Esophagus squamous epithelium (tissue), 4 donors: ENCODE data around the gene SLC50A1.

Experiments
- CTCF ChIP-seq, 6 experiments: fragments of 450-650 bp in 4 of 6; fragments of 200-600 bp in 2 of 6; sonication (generic) in 2 of 6; IDR thresholded peaks; one replicate each; pipeline ENCODE4 v1.5.1; 2016 to 2019; ENCODE audit warnings: antibody characterized with exemption in 6 of 6, mild to moderate bottlenecking in 4 of 6, moderate library complexity in 4 of 6
- POLR2A ChIP-seq, 4 donors: fragments of 450-650 bp; IDR thresholded peaks; one replicate each; pipeline ENCODE4 v1.6.1; 2017; ENCODE audit warnings: antibody characterized with exemption in 4 of 4, mild to moderate bottlenecking in 4 of 4, moderate library complexity in 3 of 4

DNA sequence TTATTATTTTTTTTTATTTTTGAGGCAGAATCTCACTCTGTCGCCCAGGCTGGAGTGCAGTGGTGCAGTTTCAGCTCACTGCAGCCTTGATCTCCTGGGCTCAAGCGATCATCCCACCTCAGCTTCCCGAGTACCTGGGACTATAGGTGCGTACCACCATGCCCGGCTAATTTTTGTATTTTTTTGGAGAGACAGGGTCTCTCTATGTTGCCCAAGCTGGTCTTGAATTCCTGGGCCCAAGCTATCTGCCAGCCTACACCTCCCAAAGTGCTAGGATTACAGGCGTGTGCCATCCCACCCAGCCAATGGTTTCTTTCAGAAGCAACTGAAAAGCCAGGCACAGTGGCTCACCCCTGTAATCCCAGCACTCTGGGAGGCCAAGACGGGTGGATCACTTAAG lies 35.2 kb downstream of the SLC50A1 start:
- TF ChIP-seq POLR2A (IDR thresholded peaks at IDR 0.05) (no peak), CTCF (IDR thresholded peaks at IDR 0.05) (no peak)
